Spleen (tissue), 7 donors: ENCODE measurements around the gene ZNF580.

Experiments used
- POLR2A ChIP-seq, 3 donors: fragments of 450-650 bp; IDR thresholded peaks; one replicate each; pipeline ENCODE4 v1.5.1; 2017; ENCODE audit warnings: antibody characterized with exemption in 3 of 3, mild to moderate bottlenecking in 1 of 3
- TF ChIP-seq, protein P1 (sequence below), 11 experiments: fragments of 200-600 bp in 7 of 11; fragments of 450-650 bp in 4 of 11; sonication (generic) in 4 of 11; IDR thresholded peaks in 8 of 11; conservative IDR thresholded peaks in 3 of 11; 1 replicate in 7 of 11; 2 replicates in 4 of 11; pipeline versions ENCODE4 v1.4.0 to v1.8.0; 2016 to 2021; ENCODE audit warnings: antibody characterized with exemption in 11 of 11, inconsistent platforms in 4 of 11, mild to moderate bottlenecking in 1 of 11
- donor health status: DM: no; HTN: no; CAD: no; lungs with moderate emphysema.
- donor health status: DM: no; HTN: no; CAD: no.
- donor health status: DM: no; HTN: no; CAD: no.

DNA sequence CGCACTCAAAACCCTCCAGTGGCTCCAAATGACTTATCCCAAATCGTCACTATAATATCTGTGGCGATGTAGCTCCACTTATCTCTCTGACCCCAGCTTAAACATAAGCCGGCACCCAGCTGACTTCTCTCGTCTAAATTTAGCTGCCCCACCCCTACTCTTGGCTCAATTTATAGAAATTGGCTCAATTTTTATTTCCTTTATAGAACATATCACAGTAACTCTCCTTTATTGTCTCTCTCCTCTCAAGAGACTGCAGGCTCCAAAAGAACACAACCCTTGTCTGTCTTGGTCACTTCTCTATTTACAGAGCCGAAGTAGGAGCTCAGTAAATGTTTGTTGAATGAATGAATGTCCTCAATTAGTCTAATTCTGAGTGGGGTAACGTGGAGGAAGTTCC is 17.2 kb upstream of the ZNF580 start:
- TF ChIP-seq, protein P1, sequence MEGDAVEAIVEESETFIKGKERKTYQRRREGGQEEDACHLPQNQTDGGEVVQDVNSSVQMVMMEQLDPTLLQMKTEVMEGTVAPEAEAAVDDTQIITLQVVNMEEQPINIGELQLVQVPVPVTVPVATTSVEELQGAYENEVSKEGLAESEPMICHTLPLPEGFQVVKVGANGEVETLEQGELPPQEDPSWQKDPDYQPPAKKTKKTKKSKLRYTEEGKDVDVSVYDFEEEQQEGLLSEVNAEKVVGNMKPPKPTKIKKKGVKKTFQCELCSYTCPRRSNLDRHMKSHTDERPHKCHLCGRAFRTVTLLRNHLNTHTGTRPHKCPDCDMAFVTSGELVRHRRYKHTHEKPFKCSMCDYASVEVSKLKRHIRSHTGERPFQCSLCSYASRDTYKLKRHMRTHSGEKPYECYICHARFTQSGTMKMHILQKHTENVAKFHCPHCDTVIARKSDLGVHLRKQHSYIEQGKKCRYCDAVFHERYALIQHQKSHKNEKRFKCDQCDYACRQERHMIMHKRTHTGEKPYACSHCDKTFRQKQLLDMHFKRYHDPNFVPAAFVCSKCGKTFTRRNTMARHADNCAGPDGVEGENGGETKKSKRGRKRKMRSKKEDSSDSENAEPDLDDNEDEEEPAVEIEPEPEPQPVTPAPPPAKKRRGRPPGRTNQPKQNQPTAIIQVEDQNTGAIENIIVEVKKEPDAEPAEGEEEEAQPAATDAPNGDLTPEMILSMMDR (IDR thresholded peaks at IDR 0.05 in 8 of 11, conservative IDR thresholded peaks at IDR 0.05 in 3 of 11): no peak
- no peak for TF ChIP-seq POLR2A (IDR thresholded peaks at IDR 0.05)
